Urothelium cell line (cell line): ENCODE results near the gene SPATA2L.
A peak's percentile ranks its signal among the peaks of the same experiment; 100 is the strongest.

Experiments used
- DNase-seq: peaks from one replicate; pipeline ENCODE4 v3.0.0; 2011; ENCODE audit warnings: low spot score, mixed read lengths
- FAIRE-seq: peaks from 2 replicates; lab custom pipeline; 2011; peaks lifted over from hg19 to GRCh38; lab: Jason Lieb, UNC

The SPATA2L gene

GRCh38 chr16:89729293-89729692 lies 27.8 kb upstream of the SPATA2L start:
- DNase-seq (no peak), FAIRE-seq (no peak)

- FAIRE-seq (no peak), DNase-seq (no peak)
Observed at GRCh38 chr16:89727406-89728120, 26.1 kb upstream of the SPATA2L start.

- no peak for DNase-seq
- FAIRE-seq: no peak
Observed at GRCh38 chr16:89723279-89724250, 22.1 kb upstream of the SPATA2L start.

- no peak for FAIRE-seq
- DNase-seq: no peak
Observed at GRCh38 chr16:89722392-89723278, 21.1 kb upstream of the SPATA2L start.

- DNase-seq (peak; percentile 61), FAIRE-seq (no peak)
Observed at GRCh38 chr16:89721546-89722391, 20.3 kb upstream of the SPATA2L start.

- FAIRE-seq (peak; percentile 80), DNase-seq (peak; percentile 89)
Observed at GRCh38 chr16:89720813-89721545, 19.5 kb upstream of the SPATA2L start, which contains the start of the genes VPS9D1 and ZNF276. TSS of gene VPS9D1 (minus strand) at chr16:89720898. CDS start at chr16:89720861, 37 bp downstream. TSS of gene ZNF276 (plus strand) at chr16:89721537. CDS start at chr16:89721641, 104 bp downstream.

- FAIRE-seq (no peak), DNase-seq (no peak)
Observed at GRCh38 chr16:89720551-89720812, 19.0 kb upstream of the SPATA2L start.

GRCh38 chr16:89717688-89718505 lies 16.4 kb upstream of the SPATA2L start:
- FAIRE-seq: no peak
- DNase-seq: no peak

- FAIRE-seq (no peak), DNase-seq (no peak)
Observed at GRCh38 chr16:89716916-89717687, 15.6 kb upstream of the SPATA2L start.

GRCh38 chr16:89716493-89716892 lies 15.0 kb upstream of the SPATA2L start:
- FAIRE-seq (no peak), DNase-seq (no peak)

- no peak for FAIRE-seq
- DNase-seq: no peak
Observed at GRCh38 chr16:89712274-89712781, 10.8 kb upstream of the SPATA2L start.

GRCh38 chr16:89711601-89712273 lies 10.2 kb upstream of the SPATA2L start:
- FAIRE-seq: no peak
- peak; percentile 49 for DNase-seq

- no peak for DNase-seq
- FAIRE-seq: no peak
Observed at GRCh38 chr16:89710709-89711564, 9.4 kb upstream of the SPATA2L start.

GRCh38 chr16:89709716-89710432 lies 8.4 kb upstream of the SPATA2L start:
- FAIRE-seq: no peak
- no peak for DNase-seq

- no peak for FAIRE-seq
Observed at GRCh38 chr16:89709166-89709565, 7.7 kb upstream of the SPATA2L start.

More at GRCh38 chr16:89709166-89709565, 7.7 kb upstream of the SPATA2L start:
- no peak for DNase-seq
